Brain microvascular endothelial cell (primary cell): ENCODE data around the gene CRTC1.
A peak's percentile ranks its signal among the peaks of the same experiment; 100 is the strongest.

Experiments used
- DNase-seq: peaks from one replicate; pipeline ENCODE4 v3.0.0-alpha.2; 2020
- H3K27ac ChIP-seq: fragments of 250-450 bp; sonication (Bioruptor Pico); 2 replicates; pipeline ENCODE4 v1.5.1; 2020; ENCODE audit warnings: mild to moderate bottlenecking, moderate library complexity
- H3K27me3 ChIP-seq: fragments of 250-450 bp; sonication (Bioruptor Pico); replicated peaks from 2 replicates; pipeline ENCODE4 v1.5.1; 2020; ENCODE audit warnings: mild to moderate bottlenecking
- H3K36me3 ChIP-seq: fragments of 250-450 bp; sonication (Bioruptor Pico); replicated peaks from 2 replicates; pipeline ENCODE4 v1.5.1; 2020; ENCODE audit warnings: mild to moderate bottlenecking
- H3K4me3 ChIP-seq: 2 replicates; pipeline ENCODE4 v1.5.1; 2011; ENCODE audit warnings: low read depth, mild to moderate bottlenecking, control low read depth, low read length, moderate library complexity
- in situ Hi-C: cut with HindIII; loops from 2 replicates; pipeline ENCODE4 v1.10.0; 2017; ENCODE audit warnings: low sequenced_read_pairs, low pct_ligation_motif_present
- TF ChIP-seq, protein P1 (sequence below): IDR thresholded peaks from 2 replicates; pipeline ENCODE4 v1.5.1; 2011; ENCODE audit warnings: low read depth, mild to moderate bottlenecking, moderate library complexity, low read length, control low read depth, inconsistent platforms; ENCODE audit errors: missing control alignments

The CRTC1 gene

DNA sequence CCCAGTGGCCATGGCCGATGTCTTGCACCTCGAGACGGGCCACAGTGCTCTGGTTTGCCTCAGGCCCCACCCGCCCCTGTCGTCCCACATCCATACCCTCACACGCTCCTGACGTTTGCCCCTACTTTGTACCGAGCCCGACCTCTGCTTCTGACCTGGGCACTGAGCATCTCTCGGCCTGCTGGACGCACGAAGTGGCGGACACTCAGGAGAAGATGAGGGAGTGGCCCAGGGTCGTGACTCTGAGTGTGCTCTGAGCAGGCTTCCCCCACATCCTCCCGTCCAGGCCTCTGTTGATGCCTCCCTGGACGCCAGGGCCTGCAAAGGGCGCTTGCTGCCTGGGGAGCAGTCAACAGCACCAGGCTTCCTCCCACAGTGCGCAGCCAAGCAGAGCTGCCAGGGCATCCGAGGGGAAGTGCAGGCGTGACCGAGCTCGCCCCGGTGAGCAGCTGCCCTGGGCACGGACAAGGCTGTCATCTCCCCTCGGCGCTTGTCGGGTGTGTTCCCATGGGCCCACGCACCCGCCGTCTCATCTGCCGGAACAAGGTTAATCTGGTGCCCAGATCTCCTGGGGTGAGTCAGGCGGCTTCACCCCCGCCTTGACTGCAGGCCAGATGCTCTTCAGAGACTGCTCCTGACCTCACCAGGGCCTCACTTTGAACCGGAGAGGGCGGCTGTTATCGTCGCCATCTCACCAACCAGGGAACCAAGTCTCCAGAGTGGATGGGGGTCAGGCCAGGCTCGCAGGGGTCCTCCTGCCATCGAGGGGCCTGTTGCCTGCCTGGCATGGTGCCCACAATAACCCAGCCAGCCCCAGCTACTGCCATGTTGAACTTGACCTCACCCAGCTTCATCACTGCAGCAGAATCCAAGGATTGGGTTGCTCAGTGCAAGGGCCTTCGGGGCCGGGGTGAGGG lies 80.5 kb downstream of the CRTC1 start:
- TF ChIP-seq, protein P1, sequence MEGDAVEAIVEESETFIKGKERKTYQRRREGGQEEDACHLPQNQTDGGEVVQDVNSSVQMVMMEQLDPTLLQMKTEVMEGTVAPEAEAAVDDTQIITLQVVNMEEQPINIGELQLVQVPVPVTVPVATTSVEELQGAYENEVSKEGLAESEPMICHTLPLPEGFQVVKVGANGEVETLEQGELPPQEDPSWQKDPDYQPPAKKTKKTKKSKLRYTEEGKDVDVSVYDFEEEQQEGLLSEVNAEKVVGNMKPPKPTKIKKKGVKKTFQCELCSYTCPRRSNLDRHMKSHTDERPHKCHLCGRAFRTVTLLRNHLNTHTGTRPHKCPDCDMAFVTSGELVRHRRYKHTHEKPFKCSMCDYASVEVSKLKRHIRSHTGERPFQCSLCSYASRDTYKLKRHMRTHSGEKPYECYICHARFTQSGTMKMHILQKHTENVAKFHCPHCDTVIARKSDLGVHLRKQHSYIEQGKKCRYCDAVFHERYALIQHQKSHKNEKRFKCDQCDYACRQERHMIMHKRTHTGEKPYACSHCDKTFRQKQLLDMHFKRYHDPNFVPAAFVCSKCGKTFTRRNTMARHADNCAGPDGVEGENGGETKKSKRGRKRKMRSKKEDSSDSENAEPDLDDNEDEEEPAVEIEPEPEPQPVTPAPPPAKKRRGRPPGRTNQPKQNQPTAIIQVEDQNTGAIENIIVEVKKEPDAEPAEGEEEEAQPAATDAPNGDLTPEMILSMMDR: no peak
- H3K36me3 ChIP-seq: no peaks in the 10 kb centered on the region
- in situ Hi-C loops: no loop called here
- DNase-seq: peak; percentile 25
- no peak overlapping the region for H3K4me3 ChIP-seq
- no peaks in the 10 kb centered on the region for H3K27me3 ChIP-seq
- H3K27ac ChIP-seq: no peak overlapping the region

DNA sequence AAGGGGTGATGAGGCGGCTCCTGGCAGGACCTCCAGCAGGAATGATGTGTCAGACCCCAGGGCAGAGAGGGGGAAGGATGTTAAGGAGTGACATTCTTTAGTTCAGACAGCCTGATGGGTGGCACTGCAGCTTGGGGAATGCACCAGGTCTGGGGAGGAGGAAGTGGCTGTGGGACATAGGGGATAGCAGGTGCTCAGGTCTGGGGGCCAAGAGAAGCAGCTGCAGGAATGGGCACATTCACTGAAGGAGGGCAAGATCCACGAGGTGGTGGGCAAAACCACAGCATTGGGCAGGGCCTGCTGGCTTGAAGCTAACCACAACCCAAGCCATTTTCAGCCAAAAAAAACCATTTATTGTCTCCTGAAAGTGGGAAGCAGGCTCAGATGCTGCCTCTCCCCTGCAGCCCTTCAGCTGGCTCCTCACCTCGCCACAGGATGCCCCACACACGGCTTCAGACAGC lies 81.1 kb downstream of the CRTC1 start:
- H3K27ac ChIP-seq: no peak overlapping the region
- in situ Hi-C loops: no loop called here
- no peak for DNase-seq
- H3K4me3 ChIP-seq: no peak overlapping the region
- no peaks in the 10 kb centered on the region for H3K36me3 ChIP-seq
- TF ChIP-seq, protein P1: no peak
- H3K27me3 ChIP-seq: no peaks in the 10 kb centered on the region

DNA sequence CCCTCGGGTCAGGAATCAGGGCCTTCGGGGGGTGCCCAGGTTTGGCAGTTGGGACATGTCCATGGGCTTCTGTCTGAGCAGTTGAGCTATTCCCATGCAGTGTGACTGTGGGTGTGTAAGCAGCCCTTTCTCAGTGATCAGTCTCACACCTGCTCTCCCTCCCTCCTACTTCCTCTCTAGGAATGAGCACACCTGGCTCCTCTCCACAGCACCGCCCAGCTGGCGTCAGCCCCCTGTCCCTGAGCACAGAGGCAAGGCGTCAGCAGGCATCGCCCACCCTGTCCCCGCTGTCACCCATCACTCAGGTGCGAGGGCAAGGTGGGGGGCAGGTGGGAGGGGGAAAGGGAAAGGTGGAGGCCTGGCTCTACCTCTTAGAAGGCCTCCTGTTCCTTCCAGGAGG lies 81.7 kb downstream of the CRTC1 start:
- TF ChIP-seq, protein P1: no peak
- in situ Hi-C loops: no loop called here

DNA sequence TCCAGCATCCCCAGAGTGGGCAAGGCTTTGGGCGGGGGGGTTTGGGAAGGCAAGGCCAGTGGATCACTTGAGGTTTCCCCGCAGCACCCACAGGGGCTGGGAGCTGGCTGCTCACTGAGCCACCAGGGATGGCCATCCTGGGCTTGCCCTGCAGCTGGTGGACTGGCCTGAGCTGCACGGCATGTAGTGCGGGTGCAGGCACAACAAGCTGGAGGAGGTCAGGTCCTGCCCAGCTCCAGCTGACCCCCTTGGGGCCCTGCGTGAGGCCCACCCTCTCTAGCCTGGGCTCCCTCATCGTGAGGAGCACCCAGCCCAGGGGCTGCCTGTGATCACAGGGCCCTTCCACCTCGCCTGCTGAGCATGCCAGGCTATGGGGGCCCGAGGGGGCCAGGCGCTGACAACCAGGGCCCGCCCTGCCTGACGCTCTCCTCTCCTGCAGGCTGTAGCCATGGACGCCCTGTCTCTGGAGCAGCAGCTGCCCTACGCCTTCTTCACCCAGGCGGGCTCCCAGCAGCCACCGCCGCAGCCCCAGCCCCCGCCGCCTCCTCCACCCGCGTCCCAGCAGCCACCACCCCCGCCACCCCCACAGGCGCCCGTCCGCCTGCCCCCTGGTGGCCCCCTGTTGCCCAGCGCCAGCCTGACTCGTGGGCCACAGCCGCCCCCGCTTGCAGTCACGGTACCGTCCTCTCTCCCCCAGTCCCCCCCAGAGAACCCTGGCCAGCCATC lies 84.7 kb downstream of the CRTC1 start:
- DNase-seq: no peak
- Histone ChIP-seq H3K4me3 (no peak overlapping the region), H3K36me3 (no peaks in the 10 kb centered on the region), H3K27me3 (no peaks in the 10 kb centered on the region), H3K27ac (no peak overlapping the region)
- in situ Hi-C loops: no loop called here
- TF ChIP-seq, protein P1: peak; percentile 30

More for the DNA sequence above, 81.7 kb downstream of the CRTC1 start:
- Histone ChIP-seq H3K36me3 (no peaks in the 10 kb centered on the region), H3K4me3 (no peak overlapping the region), H3K27ac (no peak overlapping the region), H3K27me3 (no peaks in the 10 kb centered on the region)
- DNase-seq: no peak

DNA sequence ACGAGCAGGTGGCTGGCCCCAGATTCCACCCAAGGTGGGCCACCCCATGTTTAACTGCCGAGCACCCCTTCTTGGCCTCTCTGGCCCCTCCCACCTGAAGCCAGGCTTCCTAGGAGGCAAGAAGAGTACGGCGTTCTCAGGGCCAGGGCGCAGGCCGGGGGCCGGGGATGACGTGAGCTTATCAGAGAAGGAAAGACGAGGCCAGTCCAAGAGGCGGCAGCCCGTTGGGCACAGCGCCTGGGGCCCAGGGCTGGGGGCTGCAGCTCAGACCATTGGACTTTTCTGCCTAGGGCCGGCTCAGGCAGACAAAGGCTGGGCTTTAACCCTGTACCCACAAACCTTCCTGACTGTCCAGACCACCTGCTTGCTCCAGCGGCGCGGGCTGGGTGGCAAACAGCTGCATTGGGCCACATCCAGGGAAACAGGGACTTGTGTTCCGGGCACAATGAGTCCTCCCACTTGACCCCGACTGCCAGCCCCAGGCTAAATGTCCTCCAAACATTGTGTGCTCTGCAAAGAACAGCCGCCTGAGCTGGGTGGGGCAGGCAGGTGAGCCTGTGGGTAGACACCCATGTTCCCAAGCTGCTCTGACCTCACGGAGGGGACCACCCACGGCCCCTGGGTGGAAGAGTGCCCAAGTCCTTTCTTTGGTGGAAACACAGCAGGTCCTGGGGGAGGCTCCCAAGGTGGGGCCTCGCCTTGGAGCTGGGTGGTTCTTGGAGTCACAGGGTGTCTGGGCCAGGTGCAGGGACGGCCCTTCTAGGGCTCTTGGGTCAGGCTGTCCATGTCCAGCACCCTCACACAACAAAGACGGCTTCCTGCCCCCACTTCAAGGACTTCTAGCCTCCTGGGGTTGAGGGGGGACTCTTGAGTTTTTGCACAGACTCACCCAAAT lies 85.8 kb downstream of the CRTC1 start:
- Histone ChIP-seq H3K27me3 (no peaks in the 10 kb centered on the region), H3K4me3 (no peak overlapping the region), H3K27ac (no peak overlapping the region), H3K36me3 (no peaks in the 10 kb centered on the region)
- DNase-seq: no peak
- in situ Hi-C loops: no loop called here
- TF ChIP-seq, protein P1: no peak
